OCI-LY7 (cell line): ENCODE data around the gene ATP1B1. TPM values are rescaled to one million over a fixed set of nuclear protein-coding genes. Genes with fewer than 3 reads are reported as not detected.

ENCODE experiments used
- BruUV-seq: library from RNA; stranded (reverse); fragments of 400-500 nt; replicated peaks from 2 replicates; lab custom pipeline; 2021; lab: Mats Ljungman, UMichigan
- CTCF ChIA-PET: fragments of 300-600 bp; sonication (Branson Sonifier 250); formaldehyde crosslinking; loops from one replicate; lab custom pipeline; 2022; ENCODE audit warnings: antibody characterized with exemption; ENCODE audit not compliant: unreplicated experiment; lab: Charles Lee
- POLR2A ChIA-PET: fragments of 300-600 bp; sonication (Branson Sonifier 250); formaldehyde crosslinking; loops from one replicate; lab custom pipeline; 2022; ENCODE audit warnings: antibody characterized with exemption; lab: Charles Lee
- DNase-seq: peaks from one replicate; pipeline ENCODE4 v3.0.0-alpha.2; 2015; ENCODE audit warnings: low spot score
- H2AFZ ChIP-seq: fragments of 200-600 bp; sonication (generic), shearing (Covaris generic); 2 replicates; pipeline ENCODE4 v1.6.1; 2014; ENCODE audit warnings: mild to moderate bottlenecking, antibody characterized with exemption, low read length, moderate library complexity
- H3K27ac ChIP-seq: fragments of 200-600 bp; sonication (generic); 2 replicates; pipeline ENCODE4 v1.5.1; 2014; ENCODE audit warnings: mixed run types, low read depth, mild to moderate bottlenecking, moderate library complexity, low read length, inconsistent platforms; ENCODE audit not compliant: poor library complexity, severe bottlenecking
- H3K36me3 ChIP-seq: fragments of 200-600 bp; sonication (generic); 2 replicates; pipeline ENCODE4 v1.6.1; 2014; ENCODE audit warnings: mild to moderate bottlenecking, antibody characterized with exemption, low read length, moderate library complexity, mixed read lengths; ENCODE audit not compliant: insufficient read depth
- H3K4me1 ChIP-seq: fragments of 200-600 bp; sonication (generic); 2 replicates; pipeline ENCODE4 v1.5.1; 2014; ENCODE audit warnings: mild to moderate bottlenecking, low read length; ENCODE audit not compliant: insufficient read depth, poor library complexity, severe bottlenecking
- H3K4me2 ChIP-seq: fragments of 200-600 bp; sonication (generic); 2 replicates; pipeline ENCODE4 v1.6.1; 2014; ENCODE audit warnings: mild to moderate bottlenecking, low read length
- H3K4me3 ChIP-seq: fragments of 200-600 bp; sonication (generic); 2 replicates; pipeline ENCODE4 v1.5.1; 2014; ENCODE audit warnings: mild to moderate bottlenecking, low read depth, low read length; ENCODE audit not compliant: poor library complexity, severe bottlenecking
- H3K79me2 ChIP-seq: fragments of 200-600 bp; sonication (generic); 2 replicates; pipeline ENCODE4 v1.6.1; 2016; ENCODE audit warnings: low read depth, mild to moderate bottlenecking, low read length, moderate library complexity, mixed read lengths; ENCODE audit not compliant: insufficient read depth
- H3K9me2 ChIP-seq: fragments of 200-600 bp; sonication (generic); 2 replicates; pipeline ENCODE4 v1.6.1; 2016; ENCODE audit warnings: mild to moderate bottlenecking, low read length, mixed read lengths; ENCODE audit not compliant: insufficient read depth
- H3K9me3 ChIP-seq: fragments of 200-600 bp; sonication (generic); 2 replicates; pipeline ENCODE4 v1.6.1; 2014; ENCODE audit warnings: mild to moderate bottlenecking, mixed run types, low read length, mixed read lengths
- H4K20me1 ChIP-seq: fragments of 200-600 bp; sonication (generic); 2 replicates; pipeline ENCODE4 v1.6.1; 2014; ENCODE audit warnings: mild to moderate bottlenecking, antibody characterized with exemption, low read length, moderate library complexity, mixed read lengths; ENCODE audit not compliant: insufficient read depth
- EZH2phosphoT487 ChIP-seq: fragments of 200-600 bp; sonication (generic); IDR thresholded peaks from 2 replicates; pipeline ENCODE4 v1.6.1; 2018; ENCODE audit warnings: low read depth, borderline replicate concordance, mild to moderate bottlenecking, mixed run types, antibody characterized with exemption, low read length, moderate library complexity, mixed read lengths
- intact Hi-C: fragments of 100-400 bp; cut with micrococcal nuclease; formaldehyde crosslinking; loops from one replicate; pipeline ENCODE4 v1.10.0; 2022; ENCODE audit not compliant: unreplicated experiment
- total RNA-seq, 2 experiments: library from RNA; depleted of rRNA in 1 of 2; stranded (reverse); fragments of >200 nt in 1 of 2; shearing (Covaris generic) in 1 of 2; gene quantifications; 2 replicates each; pipeline ENCODE4 v1.2.3, GENCODE V29; 2014 to 2022
- TF ChIP-seq, protein P1 (sequence below): fragments of 200-600 bp; sonication (generic); conservative IDR thresholded peaks from 2 replicates; pipeline ENCODE4 v1.5.1; 2014; ENCODE audit warnings: mild to moderate bottlenecking, antibody characterized with exemption, low read length, moderate library complexity, mixed read lengths

The ATP1B1 gene
- total RNA-seq, 2 experiments from 2014 or later: 17.5 to 22.5 TPM

DNA sequence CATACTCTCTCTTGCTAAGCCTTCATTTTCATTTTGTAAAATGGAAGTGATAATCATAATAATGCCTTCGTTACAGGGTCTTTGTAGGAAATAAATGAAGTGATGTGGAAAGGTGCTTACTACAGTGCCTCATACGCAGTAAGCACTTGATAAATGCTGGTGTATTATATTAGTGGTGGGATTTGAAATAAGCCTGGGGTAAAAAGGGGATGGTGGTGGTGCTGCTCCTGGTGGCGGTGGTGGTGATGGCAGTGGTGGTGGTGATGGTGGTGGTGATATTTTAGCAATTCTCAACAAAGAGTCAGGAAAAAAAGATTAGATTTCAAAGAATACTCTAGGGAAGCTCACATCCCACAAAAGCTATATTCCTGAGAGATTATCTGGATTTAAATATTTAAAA, 35.5 kb upstream of the ATP1B1 start:
- H3K79me2 ChIP-seq: no peaks in the 10 kb centered on the region
- ChIA-PET POLR2A (interaction anchor here (0.7 to 1.6 kb wide), 4 partner anchors 15 to 276 kb away, joined by 3 to 4 read pairs (median 3); no protein-coding TSS in a partner anchor), CTCF (no interaction called here)
- no peaks in the 10 kb centered on the region for H3K36me3 ChIP-seq
- H3K27ac ChIP-seq: no peak overlapping the region
- no peak overlapping the region for H2AFZ ChIP-seq
- no peak overlapping the region for H3K4me2 ChIP-seq
- intact Hi-C loops: no loop called here
- no peak for TF ChIP-seq EZH2phosphoT487
- TF ChIP-seq, protein P1, sequence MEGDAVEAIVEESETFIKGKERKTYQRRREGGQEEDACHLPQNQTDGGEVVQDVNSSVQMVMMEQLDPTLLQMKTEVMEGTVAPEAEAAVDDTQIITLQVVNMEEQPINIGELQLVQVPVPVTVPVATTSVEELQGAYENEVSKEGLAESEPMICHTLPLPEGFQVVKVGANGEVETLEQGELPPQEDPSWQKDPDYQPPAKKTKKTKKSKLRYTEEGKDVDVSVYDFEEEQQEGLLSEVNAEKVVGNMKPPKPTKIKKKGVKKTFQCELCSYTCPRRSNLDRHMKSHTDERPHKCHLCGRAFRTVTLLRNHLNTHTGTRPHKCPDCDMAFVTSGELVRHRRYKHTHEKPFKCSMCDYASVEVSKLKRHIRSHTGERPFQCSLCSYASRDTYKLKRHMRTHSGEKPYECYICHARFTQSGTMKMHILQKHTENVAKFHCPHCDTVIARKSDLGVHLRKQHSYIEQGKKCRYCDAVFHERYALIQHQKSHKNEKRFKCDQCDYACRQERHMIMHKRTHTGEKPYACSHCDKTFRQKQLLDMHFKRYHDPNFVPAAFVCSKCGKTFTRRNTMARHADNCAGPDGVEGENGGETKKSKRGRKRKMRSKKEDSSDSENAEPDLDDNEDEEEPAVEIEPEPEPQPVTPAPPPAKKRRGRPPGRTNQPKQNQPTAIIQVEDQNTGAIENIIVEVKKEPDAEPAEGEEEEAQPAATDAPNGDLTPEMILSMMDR: peak; percentile 25; the same call in 1 of the 2 replicates
- no peaks in the 10 kb centered on the region for H3K4me1 ChIP-seq
- no peaks in the 10 kb centered on the region for H3K9me2 ChIP-seq
- H4K20me1 ChIP-seq: no peaks in the 10 kb centered on the region
- DNase-seq: no peak
- H3K4me3 ChIP-seq: no peak overlapping the region
- no peaks in the 10 kb centered on the region for H3K9me3 ChIP-seq
- no TSS peak for BruUV-seq

DNA sequence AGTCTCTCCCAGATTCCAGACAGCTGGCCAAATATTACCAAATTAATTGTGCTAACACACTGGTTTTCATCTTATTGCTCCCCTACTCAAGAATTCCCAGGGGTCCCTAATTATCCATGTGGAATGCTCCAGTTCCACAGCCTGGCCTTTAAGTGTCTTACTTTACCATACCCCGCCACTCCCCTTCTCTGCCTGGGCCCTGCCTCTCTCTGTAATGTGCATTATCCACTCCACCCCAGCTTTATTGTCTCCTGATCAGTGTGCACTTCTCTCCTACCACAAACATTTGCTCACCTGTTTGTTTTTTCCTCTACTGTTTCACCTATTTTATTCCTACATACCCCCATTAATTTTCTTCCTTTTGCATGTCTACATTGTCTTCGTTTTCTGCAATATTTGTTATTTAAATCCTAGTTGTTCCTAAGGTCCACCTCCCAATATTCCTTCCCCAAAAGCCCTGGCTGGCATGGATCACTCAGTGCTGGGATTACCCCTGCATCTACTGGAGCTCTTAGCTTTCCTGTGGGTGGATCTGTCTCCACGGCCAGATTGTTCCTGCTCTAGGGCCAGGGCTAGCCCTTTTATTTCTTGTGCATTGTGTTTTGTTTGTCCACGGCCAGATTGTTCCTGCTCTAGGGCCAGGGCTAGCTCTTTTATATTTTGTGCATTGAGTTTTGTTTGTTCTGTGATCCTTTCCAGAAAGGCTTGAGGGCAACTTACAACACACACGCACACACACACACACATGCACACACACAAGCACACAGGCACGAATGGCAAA, 33.4 kb upstream of the ATP1B1 start:
- H3K36me3 ChIP-seq: no peaks in the 10 kb centered on the region
- DNase-seq: no peak
- no peaks in the 10 kb centered on the region for H3K79me2 ChIP-seq
- H3K4me2 ChIP-seq: no peak overlapping the region
- no peaks in the 10 kb centered on the region for H3K9me3 ChIP-seq
- no peak overlapping the region for H3K27ac ChIP-seq
- intact Hi-C loops: no loop called here
- H3K4me1 ChIP-seq: no peaks in the 10 kb centered on the region
- no peak overlapping the region for H2AFZ ChIP-seq
- ChIA-PET CTCF (no interaction called here), POLR2A (interaction anchor here (0.7 kb wide), 1 partner anchor 163 kb away, joined by 7 read pairs; no protein-coding TSS in a partner anchor)
- no peak overlapping the region for H3K4me3 ChIP-seq
- H3K9me2 ChIP-seq: no peaks in the 10 kb centered on the region
- H4K20me1 ChIP-seq: no peaks in the 10 kb centered on the region
- BruUV-seq: no TSS peak
- no peak for TF ChIP-seq EZH2phosphoT487
- TF ChIP-seq, protein P1: no peak
